AG08395 (cell line): ENCODE data around the gene FAM81A.
"Not testable (repeated sequence)": the region's sequence is repeated elsewhere in the genome, so short reads cannot be mapped to it uniquely, and the experiment has no call there.

Source experiments
- DNase-seq: peaks from one replicate; pipeline ENCODE4 v3.0.0; 2012; ENCODE audit warnings: mixed read lengths, low spot score

FAM81A gene

GRCh38 chr15:59489485-59489884 lies 51.5 kb downstream of the FAM81A start:
- not testable (repeated sequence) for DNase-seq

DNA sequence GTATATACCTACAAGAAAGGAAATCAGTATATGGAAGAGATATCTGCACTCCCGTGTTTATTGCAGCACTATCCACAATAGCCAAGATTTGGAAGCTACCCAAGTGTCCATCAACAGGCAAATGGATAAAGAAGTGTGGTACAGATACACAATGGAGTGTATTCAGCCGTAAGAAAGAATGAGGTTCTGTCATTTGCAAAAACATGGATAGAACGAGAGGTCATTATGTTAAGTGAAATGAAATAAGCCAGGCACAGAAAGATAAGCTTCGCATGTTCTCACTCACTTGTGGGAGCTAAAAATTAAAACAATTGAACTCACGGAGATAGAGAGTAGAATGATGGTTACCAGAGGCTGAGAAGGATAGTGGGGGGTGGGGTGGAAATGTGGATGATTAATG lies 53.1 kb downstream of the FAM81A start:
- DNase-seq = no peak

GRCh38 chr15:59492389-59493377 lies 54.7 kb downstream of the FAM81A start:
- DNase-seq = peak; percentile 68

- peak; percentile 46 for DNase-seq
Measured at GRCh38 chr15:59501597-59501996, 63.6 kb downstream of the FAM81A start.

DNA sequence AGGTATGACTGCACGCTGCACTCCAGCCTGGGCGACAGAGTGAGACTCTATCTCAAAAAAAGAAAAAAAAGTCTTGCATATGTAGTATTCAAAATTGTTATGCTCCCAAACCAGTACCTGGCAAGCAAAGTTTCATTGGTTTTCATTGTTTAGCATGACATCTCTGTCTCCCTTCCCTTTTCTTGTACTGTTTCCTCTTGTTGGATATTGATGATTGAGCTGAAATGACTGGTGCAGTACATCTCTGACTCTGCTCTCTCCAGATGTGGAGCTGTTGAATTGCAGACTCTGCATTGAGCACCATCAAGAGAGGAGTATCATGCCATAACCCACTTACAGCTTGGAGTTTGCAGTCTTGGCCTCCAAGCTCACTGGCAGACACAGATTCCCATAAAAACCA lies 77.2 kb downstream of the FAM81A start:
- DNase-seq = no peak

- DNase-seq = no peak
Measured at GRCh38 chr15:59516655-59517461, 78.9 kb downstream of the FAM81A start.

DNA sequence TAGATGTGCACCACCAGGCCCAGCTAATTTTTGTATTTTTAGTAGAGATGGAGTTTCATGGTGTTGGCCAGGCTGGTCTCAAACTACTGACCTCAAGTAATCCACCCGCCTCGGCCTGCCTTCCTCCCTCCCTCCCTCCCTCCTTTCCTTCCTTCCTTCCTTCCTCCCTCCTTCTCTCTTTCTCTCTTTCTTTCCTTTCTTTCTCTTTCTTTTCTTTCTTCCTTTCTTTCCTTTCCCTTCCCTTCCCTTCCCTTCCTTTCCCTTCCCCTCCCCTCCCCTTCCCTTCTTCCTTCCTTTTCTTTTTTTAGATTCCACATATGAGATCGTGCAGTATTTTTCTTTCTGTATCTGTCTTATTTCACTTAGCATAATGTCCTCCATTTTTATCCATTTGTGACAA lies 81.3 kb downstream of the FAM81A start:
- DNase-seq = no peak

DNA sequence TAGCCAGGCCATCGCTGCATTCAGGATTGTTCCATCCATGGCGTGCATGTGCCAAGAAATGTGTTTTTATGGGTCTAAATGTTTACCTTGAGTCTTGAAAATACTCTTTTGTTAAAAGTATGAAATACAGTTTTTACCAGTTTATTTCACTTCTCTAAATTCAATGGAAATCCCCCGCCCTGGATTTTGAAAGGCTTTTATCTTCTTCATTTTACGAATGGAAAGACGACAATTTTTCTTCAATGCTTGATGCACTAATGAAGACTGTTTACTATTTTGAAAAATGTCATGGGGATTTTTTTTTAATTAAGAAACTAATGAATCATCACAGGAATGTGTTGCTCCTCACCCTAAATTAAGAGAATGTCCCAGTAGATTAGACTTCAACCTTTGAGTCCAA lies 83.5 kb downstream of the FAM81A start:
- no peak for DNase-seq

DNA sequence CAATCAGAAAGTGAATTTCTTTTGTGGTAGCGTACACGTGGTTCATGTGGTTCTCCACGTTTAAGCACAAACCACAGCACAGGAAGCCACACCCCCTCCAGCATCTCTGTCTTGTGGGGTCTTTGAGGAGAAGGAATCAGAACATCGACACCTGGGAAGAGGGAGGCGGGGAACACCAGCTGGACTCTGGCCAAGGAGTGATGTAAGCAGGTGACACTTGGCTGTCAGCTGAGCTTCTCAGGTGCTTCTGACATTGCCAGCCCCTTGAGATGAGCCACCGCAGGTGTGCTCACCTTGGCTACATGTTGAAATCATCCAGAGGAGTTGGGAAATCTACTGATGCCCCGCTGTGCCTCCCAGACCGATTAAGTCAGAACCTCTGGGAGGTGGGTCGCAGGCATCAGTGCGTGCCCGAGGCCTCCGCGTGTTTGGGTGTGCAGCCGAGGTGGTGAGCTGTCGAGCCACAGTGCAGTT lies 85.0 kb downstream of the FAM81A start:
- DNase-seq = no peak

DNA sequence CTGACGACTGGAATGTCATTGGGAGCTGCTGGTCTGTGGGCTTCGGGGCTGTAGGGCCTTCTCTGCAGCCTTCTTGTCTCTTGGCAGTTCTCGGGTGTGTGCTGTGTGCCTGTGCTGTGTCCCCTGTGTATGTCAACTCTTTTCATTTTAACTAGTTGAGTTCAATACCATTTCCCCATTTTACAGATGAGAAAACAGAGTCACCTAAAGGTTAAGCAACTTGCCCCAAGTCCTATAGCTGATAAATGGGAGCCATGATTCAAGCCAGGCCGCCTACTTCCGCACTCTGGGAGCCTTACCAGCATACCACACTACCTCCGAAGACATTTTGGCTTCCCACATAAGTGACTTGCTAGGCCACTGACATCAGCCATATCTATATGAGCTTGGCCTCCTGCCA lies 85.7 kb downstream of the FAM81A start:
- no peak for DNase-seq

DNA sequence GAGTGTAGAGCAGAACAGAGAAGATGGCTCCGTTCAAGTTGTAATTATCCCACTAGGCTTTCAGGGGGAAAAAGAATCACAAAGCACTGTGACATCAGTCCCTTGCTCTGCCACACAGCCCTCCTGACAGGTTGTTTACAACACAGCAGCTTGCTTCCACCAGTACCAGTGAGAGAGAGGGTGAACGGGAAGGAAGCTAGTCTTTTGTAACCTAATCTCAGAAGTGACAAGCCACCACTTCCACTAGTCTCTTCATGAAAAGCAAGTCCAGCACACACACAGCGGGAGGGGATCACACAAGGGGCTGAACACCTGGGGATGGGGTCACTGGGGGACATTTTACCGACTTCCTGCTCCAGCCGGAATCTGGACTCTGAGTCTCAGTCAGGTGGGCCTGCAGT lies 86.3 kb downstream of the FAM81A start:
- DNase-seq = no peak

DNA sequence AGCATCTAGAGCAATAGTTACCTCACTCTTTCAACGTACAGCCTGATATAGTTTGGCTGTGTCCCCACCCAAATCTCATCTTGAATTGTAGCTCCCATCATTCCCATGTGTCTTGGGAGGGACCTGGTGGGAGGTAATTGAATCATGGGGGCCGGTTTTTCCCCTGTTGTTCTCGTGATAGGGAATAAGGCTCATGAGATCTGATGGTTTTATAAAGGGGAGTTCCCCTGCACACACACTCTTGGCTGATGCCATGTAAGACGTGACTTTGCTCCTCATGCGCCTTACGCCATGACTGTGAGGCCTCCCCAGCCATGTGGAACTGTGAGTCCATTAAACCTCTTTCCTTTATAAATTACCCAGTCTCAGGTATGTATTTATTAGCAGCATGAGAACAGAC lies 88.5 kb downstream of the FAM81A start:
- DNase-seq = not testable (repeated sequence)

DNA sequence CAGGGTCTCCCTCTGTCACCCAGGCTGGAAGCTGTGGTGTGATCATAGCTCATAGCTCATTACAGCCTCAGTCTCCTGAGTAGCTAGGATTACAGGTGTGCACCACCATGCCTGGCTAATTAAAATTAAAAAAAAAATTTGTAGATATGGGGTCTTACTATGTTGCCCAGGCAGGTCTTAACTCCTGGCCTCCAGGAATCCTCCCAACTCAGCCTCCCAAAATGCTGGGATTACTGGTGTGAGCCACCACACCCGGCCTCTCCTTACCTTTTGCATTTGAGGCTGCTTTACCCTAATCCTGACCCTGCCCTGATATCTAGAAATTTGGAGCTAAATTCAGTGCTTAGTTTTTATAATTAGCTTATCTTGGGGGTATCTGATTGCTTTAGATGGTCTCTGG lies 90.4 kb downstream of the FAM81A start:
- DNase-seq = no peak

DNA sequence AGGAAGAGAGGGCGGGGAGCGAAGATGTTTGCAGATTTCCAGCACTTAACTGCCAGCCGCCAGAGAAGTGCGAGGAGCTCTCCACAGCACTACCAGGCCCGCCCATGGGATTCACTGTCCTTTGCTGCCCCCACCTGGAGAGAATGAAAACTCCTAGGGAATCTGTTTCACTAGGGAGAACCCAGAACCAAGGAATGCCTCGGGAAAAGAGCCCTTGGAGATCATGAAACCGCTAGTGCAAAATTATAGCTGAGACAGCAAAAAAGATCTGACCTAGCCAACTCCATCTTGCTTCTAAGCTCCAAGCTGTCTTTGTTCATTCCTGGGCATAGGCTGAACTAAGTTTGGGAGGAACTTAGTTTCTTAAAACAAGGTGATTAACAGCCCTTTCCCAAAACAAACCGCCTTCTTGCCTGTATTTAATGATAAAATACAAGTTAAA lies 91.0 kb downstream of the FAM81A start:
- DNase-seq = peak; percentile 87

DNA sequence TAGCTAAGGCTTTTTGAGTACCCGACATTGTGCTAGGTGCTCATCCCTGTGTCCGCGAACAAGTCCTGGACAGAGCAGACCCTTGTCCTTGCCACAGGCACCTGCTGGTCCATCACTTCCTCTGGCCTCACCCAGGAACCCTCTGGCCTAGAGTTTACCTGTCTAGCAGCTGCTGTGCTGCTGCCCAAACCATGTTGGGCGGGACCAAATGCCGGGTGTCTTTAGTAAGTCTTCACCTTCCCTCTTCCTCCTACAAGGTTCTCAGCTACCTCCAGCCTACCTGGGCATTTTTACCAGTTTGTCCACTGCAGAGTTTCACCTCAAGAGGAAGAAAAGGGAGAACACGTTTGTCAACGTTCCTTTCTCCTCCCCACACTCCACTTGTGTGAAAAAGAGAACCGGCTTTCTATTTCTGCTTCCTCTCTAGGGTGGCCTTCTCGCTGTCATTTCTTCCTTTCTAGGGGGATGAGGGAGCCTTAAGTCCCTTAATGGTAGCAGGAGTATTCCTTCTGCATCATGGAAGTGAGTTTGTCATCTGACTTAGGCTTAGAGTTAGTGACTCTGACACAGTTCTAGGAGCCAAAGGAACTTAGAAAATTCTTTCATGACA lies 93.2 kb downstream of the FAM81A start:
- DNase-seq = no peak

- DNase-seq = peak; percentile 18
Measured at GRCh38 chr15:59532770-59533379, 94.9 kb downstream of the FAM81A start.

GRCh38 chr15:59536553-59536952 lies 98.6 kb downstream of the FAM81A start:
- DNase-seq = no peak

GRCh38 chr15:59537403-59537802 lies 99.4 kb downstream of the FAM81A start:
- DNase-seq = no peak

DNA sequence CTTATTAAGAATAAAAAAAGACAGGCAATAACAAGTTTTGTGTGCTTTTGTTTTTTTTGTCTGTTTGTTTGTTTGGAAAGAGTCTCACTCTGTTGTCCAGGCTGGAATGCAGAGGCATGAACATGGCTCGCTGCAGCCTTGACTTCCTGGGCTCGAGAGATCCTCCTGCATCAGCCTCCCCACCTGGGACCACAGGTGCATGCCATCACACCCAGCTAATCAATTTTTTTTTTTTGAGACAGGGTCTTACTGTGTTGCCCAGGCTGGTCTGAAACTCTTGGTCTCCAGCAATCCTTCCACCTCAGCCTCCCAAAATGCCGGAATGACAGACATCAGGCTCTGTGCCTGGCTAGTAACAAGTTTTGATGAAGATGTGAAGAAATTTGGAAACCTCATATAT lies 100.5 kb downstream of the FAM81A start:
- DNase-seq = no peak

DNA sequence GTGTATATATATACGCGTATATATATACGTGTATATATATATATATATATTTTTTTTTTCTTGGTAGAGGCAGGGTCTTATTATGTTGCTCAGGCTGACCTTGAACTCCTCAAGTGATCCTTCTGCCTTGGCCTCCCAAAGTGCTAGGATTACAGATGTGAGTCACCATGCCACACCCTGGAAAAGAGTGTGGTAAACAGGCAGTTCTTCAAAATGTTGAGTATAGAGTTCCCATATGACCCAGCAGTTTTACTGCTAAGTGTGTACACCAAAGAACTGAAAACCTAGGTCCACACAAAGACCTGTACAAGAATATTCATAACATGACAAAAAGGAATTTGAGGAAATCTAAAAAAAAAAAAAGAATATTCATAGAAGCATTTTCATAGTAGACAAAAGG lies 101.8 kb downstream of the FAM81A start:
- no peak for DNase-seq

GRCh38 chr15:59540654-59541053 lies 102.7 kb downstream of the FAM81A start:
- DNase-seq = no peak

DNA sequence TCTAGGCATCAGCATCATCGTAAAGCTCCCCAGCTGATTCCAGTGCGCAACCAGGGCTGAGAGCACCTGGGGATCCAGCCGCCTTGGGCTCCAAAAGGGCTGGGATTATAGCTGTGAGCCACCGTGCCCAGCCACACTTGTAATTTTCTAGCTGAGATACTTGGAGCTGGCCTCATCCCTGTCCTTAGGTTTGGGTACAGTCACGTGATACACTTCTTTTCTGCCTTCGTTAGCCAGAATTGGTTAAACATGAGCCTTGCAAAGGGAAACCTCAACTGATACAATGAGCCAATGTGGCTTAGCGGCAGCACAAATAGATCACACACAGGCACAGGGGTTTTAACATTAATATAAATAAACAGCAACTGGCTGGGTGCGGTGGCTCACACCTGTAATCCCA lies 103.8 kb downstream of the FAM81A start:
- no peak for DNase-seq
